ENCODE results near the gene DGKB.

DNA sequence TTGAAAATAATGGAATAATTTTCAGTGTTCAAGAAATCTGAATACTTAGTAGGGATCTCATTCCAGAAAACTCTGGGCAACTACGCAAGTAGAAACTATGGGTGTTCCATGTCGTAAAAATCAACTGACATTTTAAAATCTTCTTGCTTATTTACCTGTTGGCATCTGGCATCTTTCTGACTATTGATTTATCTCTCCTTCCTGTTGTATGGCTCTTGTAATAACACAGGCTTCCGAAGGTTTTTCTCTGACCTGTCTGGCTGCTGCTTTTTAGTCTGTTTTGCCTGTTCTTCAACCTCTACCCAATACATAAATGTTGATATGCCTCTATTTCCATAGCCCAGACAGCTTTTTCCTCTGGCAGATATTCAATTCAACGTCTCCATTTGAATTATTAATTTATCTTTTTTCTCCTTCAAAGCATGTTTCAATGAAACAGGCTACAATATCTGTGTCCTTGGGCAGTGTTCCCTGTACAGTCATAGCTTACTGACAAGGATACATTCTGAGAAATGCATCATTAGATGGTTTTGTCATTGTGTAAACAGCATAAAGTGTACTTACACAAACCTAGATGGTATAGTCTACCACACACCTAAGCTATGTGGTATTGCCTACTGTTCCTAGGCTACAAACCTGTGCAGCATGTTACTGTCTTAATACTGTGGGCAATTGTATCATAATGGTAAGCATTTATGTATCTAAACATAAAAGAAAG is 807.2 kb downstream of the DGKB start:
- TF ChIP-seq SP1 (IDR thresholded peaks at IDR 0.05) (no peak), FOXK2 (IDR thresholded peaks at IDR 0.05) (no peak), TARDBP (IDR thresholded peaks at IDR 0.05) (no peak), LEF1 (IDR thresholded peaks at IDR 0.05; ENCODE audit: borderline replicate concordance) (no peak), FOXA1 (IDR thresholded peaks at IDR 0.05) (no peak), ELF4 (IDR thresholded peaks at IDR 0.05) (no peak), NFRKB (IDR thresholded peaks at IDR 0.05) (no peak), HDGF (IDR thresholded peaks at IDR 0.05; ENCODE audit: borderline replicate concordance) (no peak)

All from HEK293T (cell line).